Activated T-helper 17 cell treated with anti-CD3 and anti-CD28 coated beads, Interleukin-2, amount 50 U/mL, for 72 hours (primary cell): ENCODE data around the gene GSG1. TPM values are rescaled to one million over a fixed set of nuclear protein-coding genes. Genes with fewer than 3 reads are reported as not detected.

Experiments used
- ATAC-seq: fragments of 150-1000 bp; cut with Tn5 transposase; replicated peaks from 2 replicates; pipeline ENCODE4 v1.10.0; 2021; ENCODE audit warnings: mild to moderate bottlenecking, moderate library complexity
- H3K27ac Mint-ChIP-seq: one replicate; pipeline ENCODE4 v1.8.0; 2022; ENCODE audit warnings: mixed read lengths
- H3K27me3 Mint-ChIP-seq: one replicate; pipeline ENCODE4 v1.8.0; 2022; ENCODE audit warnings: mixed read lengths
- H3K36me3 Mint-ChIP-seq: one replicate; pipeline ENCODE4 v1.8.0; 2022; ENCODE audit warnings: low read depth, mild to moderate bottlenecking, mixed read lengths
- H3K4me1 Mint-ChIP-seq: one replicate; pipeline ENCODE4 v1.8.0; 2022; ENCODE audit warnings: mixed read lengths
- H3K4me3 Mint-ChIP-seq: one replicate; pipeline ENCODE4 v1.8.0; 2022; ENCODE audit warnings: mild to moderate bottlenecking, mixed read lengths
- H3K9me3 Mint-ChIP-seq: one replicate; pipeline ENCODE4 v1.8.0; 2022; ENCODE audit warnings: mixed read lengths
- total RNA-seq, 2 donors: library from RNA; stranded (reverse); gene quantifications; one replicate each; pipeline ENCODE4 v1.2.3, GENCODE V29; 2022

GSG1 gene
- not detected for total RNA-seq

- Mint-ChIP-seq H3K9me3 (no peaks in the 10 kb centered on the region), H3K27me3 (no peaks in the 10 kb centered on the region), H3K4me3 (peak within 1 kb of the TSS; percentile 72), H3K27ac (peak within 1 kb of the TSS; percentile 87), H3K36me3 (no peaks in the 10 kb centered on the region), H3K4me1 (peaks cover 27% of the 10 kb centered on the region)
- ATAC-seq: peak; percentile 75
These were observed at the start of gene GSG1 for GRCh38 chr12:13103391-13104033. Gene GSG1 (minus strand): TSS chr12:13103667. CDS start chr12:13103512, 155 bp downstream.

GRCh38 chr12:13153180-13153579 is 49.7 kb upstream of the GSG1 start:
- peaks cover 3% of the 10 kb centered on the region for H3K27me3 Mint-ChIP-seq
- H3K4me3 Mint-ChIP-seq: no peak overlapping the region
- H3K27ac Mint-ChIP-seq: no peak overlapping the region
- ATAC-seq: no peak
- H3K36me3 Mint-ChIP-seq: no peaks in the 10 kb centered on the region
- H3K9me3 Mint-ChIP-seq: no peaks in the 10 kb centered on the region
- peaks cover 5% of the 10 kb centered on the region for H3K4me1 Mint-ChIP-seq

- Mint-ChIP-seq H3K27me3 (peaks cover 3% of the 10 kb centered on the region), H3K36me3 (no peaks in the 10 kb centered on the region), H3K27ac (no peak overlapping the region), H3K4me3 (no peak overlapping the region), H3K9me3 (no peaks in the 10 kb centered on the region), H3K4me1 (peaks cover 5% of the 10 kb centered on the region)
- ATAC-seq: no peak
These were observed 49.3 kb upstream of the GSG1 start for GRCh38 chr12:13152756-13153155.

- H3K27me3 Mint-ChIP-seq: peaks cover 3% of the 10 kb centered on the region
- no peaks in the 10 kb centered on the region for H3K9me3 Mint-ChIP-seq
- no peak for ATAC-seq
- H3K4me3 Mint-ChIP-seq: no peak overlapping the region
- peaks cover 5% of the 10 kb centered on the region for H3K4me1 Mint-ChIP-seq
- H3K36me3 Mint-ChIP-seq: no peaks in the 10 kb centered on the region
- no peak overlapping the region for H3K27ac Mint-ChIP-seq
These were observed 48.8 kb upstream of the GSG1 start for GRCh38 chr12:13152281-13152680.

- no peak for ATAC-seq
These were observed 45.9 kb upstream of the GSG1 start for GRCh38 chr12:13149411-13149810.

GRCh38 chr12:13148485-13148847 is 45.0 kb upstream of the GSG1 start:
- no peak overlapping the region for H3K27ac Mint-ChIP-seq
- H3K4me1 Mint-ChIP-seq: peaks cover 11% of the 10 kb centered on the region
- H3K36me3 Mint-ChIP-seq: no peaks in the 10 kb centered on the region
- H3K9me3 Mint-ChIP-seq: no peaks in the 10 kb centered on the region
- H3K4me3 Mint-ChIP-seq: no peak overlapping the region
- no peak for ATAC-seq
- H3K27me3 Mint-ChIP-seq: no peaks in the 10 kb centered on the region

More at GRCh38 chr12:13149411-13149810, 45.9 kb upstream of the GSG1 start:
- H3K36me3 Mint-ChIP-seq: no peaks in the 10 kb centered on the region
- H3K4me1 Mint-ChIP-seq: peaks cover 11% of the 10 kb centered on the region
- H3K9me3 Mint-ChIP-seq: no peaks in the 10 kb centered on the region
- no peak overlapping the region for H3K4me3 Mint-ChIP-seq
- H3K27me3 Mint-ChIP-seq: no peaks in the 10 kb centered on the region
- H3K27ac Mint-ChIP-seq: no peak overlapping the region

- no peak for ATAC-seq
- Mint-ChIP-seq H3K27me3 (no peaks in the 10 kb centered on the region), H3K9me3 (no peaks in the 10 kb centered on the region), H3K4me3 (no peak overlapping the region), H3K36me3 (no peaks in the 10 kb centered on the region), H3K27ac (no peak overlapping the region), H3K4me1 (peaks cover 11% of the 10 kb centered on the region)
These were observed 44.4 kb upstream of the GSG1 start for GRCh38 chr12:13147688-13148484.

GRCh38 chr12:13146336-13146938 is 43.0 kb upstream of the GSG1 start:
- H3K4me3 Mint-ChIP-seq: no peak overlapping the region
- no peak overlapping the region for H3K27ac Mint-ChIP-seq
- H3K27me3 Mint-ChIP-seq: no peaks in the 10 kb centered on the region
- ATAC-seq: no peak
- H3K36me3 Mint-ChIP-seq: no peaks in the 10 kb centered on the region
- peaks cover 11% of the 10 kb centered on the region for H3K4me1 Mint-ChIP-seq
- no peaks in the 10 kb centered on the region for H3K9me3 Mint-ChIP-seq

- Mint-ChIP-seq H3K27me3 (no peaks in the 10 kb centered on the region), H3K4me3 (no peak overlapping the region)
These were observed 40.9 kb upstream of the GSG1 start for GRCh38 chr12:13144266-13144828.

GRCh38 chr12:13142747-13143146 is 39.3 kb upstream of the GSG1 start:
- Mint-ChIP-seq H3K27ac (no peak overlapping the region), H3K4me1 (peaks cover 11% of the 10 kb centered on the region), H3K4me3 (no peak overlapping the region), H3K9me3 (no peaks in the 10 kb centered on the region), H3K36me3 (no peaks in the 10 kb centered on the region), H3K27me3 (no peaks in the 10 kb centered on the region)
- ATAC-seq: no peak

More at GRCh38 chr12:13144266-13144828, 40.9 kb upstream of the GSG1 start:
- H3K36me3 Mint-ChIP-seq: no peaks in the 10 kb centered on the region
- H3K4me1 Mint-ChIP-seq: peaks cover 11% of the 10 kb centered on the region
- H3K27ac Mint-ChIP-seq: peak overlapping the region; percentile 53
- no peaks in the 10 kb centered on the region for H3K9me3 Mint-ChIP-seq
- peak; percentile 62 for ATAC-seq

GRCh38 chr12:13141686-13142085 is 38.2 kb upstream of the GSG1 start:
- ATAC-seq: no peak
- no peak overlapping the region for H3K4me3 Mint-ChIP-seq
- H3K27ac Mint-ChIP-seq: no peak overlapping the region
- peaks cover 11% of the 10 kb centered on the region for H3K4me1 Mint-ChIP-seq
- H3K9me3 Mint-ChIP-seq: no peaks in the 10 kb centered on the region
- no peaks in the 10 kb centered on the region for H3K36me3 Mint-ChIP-seq
- H3K27me3 Mint-ChIP-seq: no peaks in the 10 kb centered on the region

- H3K27me3 Mint-ChIP-seq: peaks cover 7% of the 10 kb centered on the region
- H3K4me3 Mint-ChIP-seq: no peak overlapping the region
- H3K27ac Mint-ChIP-seq: no peak overlapping the region
- ATAC-seq: no peak
- H3K9me3 Mint-ChIP-seq: no peaks in the 10 kb centered on the region
- H3K4me1 Mint-ChIP-seq: peaks cover 5% of the 10 kb centered on the region
- no peaks in the 10 kb centered on the region for H3K36me3 Mint-ChIP-seq
These were observed 32.1 kb upstream of the GSG1 start for GRCh38 chr12:13135371-13136178.

GRCh38 chr12:13133886-13134285 is 30.4 kb upstream of the GSG1 start:
- Mint-ChIP-seq H3K4me3 (no peak overlapping the region), H3K36me3 (no peaks in the 10 kb centered on the region), H3K27ac (no peak overlapping the region), H3K4me1 (peaks cover 5% of the 10 kb centered on the region), H3K9me3 (no peaks in the 10 kb centered on the region), H3K27me3 (peaks cover 9% of the 10 kb centered on the region)
- ATAC-seq: no peak

- no peak for ATAC-seq
These were observed 27.5 kb upstream of the GSG1 start for GRCh38 chr12:13130981-13131380.

More at GRCh38 chr12:13130981-13131380, 27.5 kb upstream of the GSG1 start:
- peaks cover 13% of the 10 kb centered on the region for H3K27me3 Mint-ChIP-seq
- no peaks in the 10 kb centered on the region for H3K36me3 Mint-ChIP-seq
- peaks cover 5% of the 10 kb centered on the region for H3K4me1 Mint-ChIP-seq
- no peak overlapping the region for H3K27ac Mint-ChIP-seq
- no peaks in the 10 kb centered on the region for H3K9me3 Mint-ChIP-seq
- no peak overlapping the region for H3K4me3 Mint-ChIP-seq
